Suprapubic skin (tissue), 4 donors: ENCODE data around the gene FPGS. TPM values are rescaled to one million over a fixed set of nuclear protein-coding genes. Genes with fewer than 3 reads are reported as not detected.
A peak's percentile ranks its signal among the peaks of the same experiment; 100 is the strongest.

Source experiments
- DNase-seq, 2 donors: peaks; one replicate each; pipeline ENCODE4 v3.0.0-alpha.2; 2019; ENCODE audit warnings: low spot score in 2 of 2
- H3K27ac ChIP-seq: fragments of 200-600 bp; sonication (generic); one replicate; pipeline ENCODE4 v1.5.1; 2019
- H3K27me3 ChIP-seq: fragments of 200-600 bp; sonication (generic); one replicate; pipeline ENCODE4 v1.5.1; 2019
- H3K36me3 ChIP-seq: fragments of 200-600 bp; sonication (generic); one replicate; pipeline ENCODE4 v1.5.1; 2019
- H3K4me1 ChIP-seq: fragments of 200-600 bp; sonication (generic); one replicate; pipeline ENCODE4 v1.5.1; 2019
- H3K4me3 ChIP-seq: fragments of 200-600 bp; sonication (generic); one replicate; pipeline ENCODE4 v1.5.1; 2019; ENCODE audit warnings: mild to moderate bottlenecking
- H3K9me3 ChIP-seq: fragments of 200-600 bp; sonication (generic); one replicate; pipeline ENCODE4 v1.5.1; 2019
- CTCF ChIP-seq, 2 donors: fragments of 200-600 bp in 1 of 2; fragments of 450-650 bp in 1 of 2; sonication (generic) in 1 of 2; IDR thresholded peaks; one replicate each; pipeline ENCODE4 v1.5.1; 2016 to 2019; ENCODE audit warnings: antibody characterized with exemption in 2 of 2, mild to moderate bottlenecking in 1 of 2, moderate library complexity in 1 of 2
- EP300 ChIP-seq: sonication (generic); formaldehyde crosslinking; IDR thresholded peaks from one replicate; pipeline ENCODE4 v1.6.1; 2017; ENCODE audit warnings: antibody characterized with exemption
- POLR2A ChIP-seq, 2 donors: fragments of 450-650 bp; IDR thresholded peaks; one replicate each; pipeline ENCODE4 v1.6.1; 2017; ENCODE audit warnings: antibody characterized with exemption in 2 of 2, mild to moderate bottlenecking in 2 of 2, moderate library complexity in 2 of 2
- POLR2AphosphoS5 ChIP-seq, 3 donors: sonication (generic); formaldehyde crosslinking; IDR thresholded peaks; one replicate each; pipeline ENCODE4 v1.6.1; 2017; ENCODE audit warnings: antibody characterized with exemption in 3 of 3
- WGBS: methylation state at CpG from one replicate; pipeline ENCODE4 v1.1.5; 2018; 5-methylcytosine and 5-hydroxymethylcytosine counted together
- total RNA-seq, 4 donors: library from RNA; depleted of rRNA; stranded (reverse); fragments of >200 nt; gene quantifications; one replicate each; pipeline ENCODE4 v1.1.0, GENCODE V29; 2016

The FPGS gene
- total RNA-seq, 4 donors from 2014 or later: 22.9 to 50.3 (median 28.3) TPM

DNA sequence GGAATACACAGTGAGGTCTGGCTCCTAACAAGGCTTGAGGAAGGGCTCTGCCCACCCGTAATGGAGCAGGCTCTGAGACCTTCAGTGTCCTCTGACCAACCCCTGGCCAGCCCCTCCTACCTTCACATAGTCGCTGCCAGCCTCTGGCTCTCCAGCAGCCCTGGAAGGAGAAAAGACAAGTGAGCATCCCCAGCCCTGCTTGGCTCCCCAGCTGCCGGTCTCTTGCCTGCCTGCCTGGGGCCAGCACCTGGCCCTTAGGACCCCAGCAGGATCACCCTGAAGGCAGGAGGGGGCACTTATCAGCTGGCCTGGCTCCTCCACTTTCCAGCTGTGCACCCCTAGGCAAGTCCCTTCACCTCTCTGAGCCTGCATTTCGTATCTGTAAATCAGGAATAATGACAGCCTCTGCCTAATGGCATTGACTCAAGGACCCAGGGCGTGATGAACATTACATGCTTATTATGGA lies 41.2 kb upstream of the FPGS start:
- H3K27ac ChIP-seq: peak overlapping the region; percentile 66
- WGBS: 53% methylated on average over 4 of the region's 5 CpGs
- no peak for DNase-seq

GRCh38 chr9:127762111-127762676 lies 40.5 kb upstream of the FPGS start:
- no peak for TF ChIP-seq POLR2A (IDR thresholded peaks at IDR 0.05)
- no peak for TF ChIP-seq CTCF (IDR thresholded peaks at IDR 0.05)
- no peak for TF ChIP-seq EP300
- TF ChIP-seq POLR2AphosphoS5 (IDR thresholded peaks at IDR 0.05): no peak
- Histone ChIP-seq H3K36me3 (no peaks in the 10 kb centered on the region), H3K27ac (peak overlapping the region; percentile 66), H3K9me3 (no peaks in the 10 kb centered on the region), H3K4me1 (peaks cover 21% of the 10 kb centered on the region), H3K4me3 (no peak overlapping the region), H3K27me3 (no peaks in the 10 kb centered on the region)
- 53% methylated on average over 16 of the region's 16 CpGs for WGBS
- no peak for DNase-seq

More for the DNA sequence above, 41.2 kb upstream of the FPGS start:
- Histone ChIP-seq H3K9me3 (no peaks in the 10 kb centered on the region), H3K36me3 (no peaks in the 10 kb centered on the region), H3K4me1 (peaks cover 20% of the 10 kb centered on the region), H3K4me3 (no peak overlapping the region), H3K27me3 (no peaks in the 10 kb centered on the region)
- TF ChIP-seq POLR2AphosphoS5 (IDR thresholded peaks at IDR 0.05) (no peak), POLR2A (IDR thresholded peaks at IDR 0.05) (no peak)

- DNase-seq: no peak
Measured at GRCh38 chr9:127763918-127764384, 38.7 kb upstream of the FPGS start.

GRCh38 chr9:127765418-127765817 lies 37.3 kb upstream of the FPGS start:
- WGBS: 64% methylated on average over 1 of the region's 1 CpG
- DNase-seq: no peak
- Histone ChIP-seq H3K27me3 (no peaks in the 10 kb centered on the region), H3K4me3 (no peak overlapping the region), H3K9me3 (no peaks in the 10 kb centered on the region), H3K36me3 (no peaks in the 10 kb centered on the region), H3K4me1 (peaks cover 48% of the 10 kb centered on the region), H3K27ac (peak overlapping the region; percentile 15)
- no peak for TF ChIP-seq POLR2AphosphoS5 (IDR thresholded peaks at IDR 0.05)
- TF ChIP-seq CTCF (IDR thresholded peaks at IDR 0.05): no peak
- no peak for TF ChIP-seq POLR2A (IDR thresholded peaks at IDR 0.05)
- TF ChIP-seq EP300: no peak

More at GRCh38 chr9:127763918-127764384, 38.7 kb upstream of the FPGS start:
- 54% methylated on average over 7 of the region's 7 CpGs for WGBS
- H3K4me3 ChIP-seq: no peak overlapping the region
- peak overlapping the region; percentile 66 for H3K27ac ChIP-seq
- no peaks in the 10 kb centered on the region for H3K27me3 ChIP-seq
- TF ChIP-seq POLR2AphosphoS5 (IDR thresholded peaks at IDR 0.05): peak in 2 of 3 donors; percentile 34 to 64
- TF ChIP-seq EP300: no peak
- peak in 1 of 2 donors; percentile 22 for TF ChIP-seq CTCF (IDR thresholded peaks at IDR 0.05)
- no peak for TF ChIP-seq POLR2A (IDR thresholded peaks at IDR 0.05)
- H3K9me3 ChIP-seq: no peaks in the 10 kb centered on the region
- no peaks in the 10 kb centered on the region for H3K36me3 ChIP-seq
- H3K4me1 ChIP-seq: peaks cover 37% of the 10 kb centered on the region

GRCh38 chr9:127767410-127767809 lies 35.3 kb upstream of the FPGS start:
- Histone ChIP-seq H3K4me3 (peak overlapping the region; percentile 16), H3K36me3 (no peaks in the 10 kb centered on the region), H3K4me1 (peaks cover 51% of the 10 kb centered on the region), H3K27me3 (no peaks in the 10 kb centered on the region), H3K27ac (peak overlapping the region; percentile 69), H3K9me3 (no peaks in the 10 kb centered on the region)
- WGBS: 60% methylated on average over 3 of the region's 3 CpGs
- TF ChIP-seq POLR2A (IDR thresholded peaks at IDR 0.05) (no peak), EP300 (no peak), POLR2AphosphoS5 (IDR thresholded peaks at IDR 0.05) (no peak)
- no peak for DNase-seq

- peak overlapping the region; percentile 69 for H3K27ac ChIP-seq
Measured at GRCh38 chr9:127767909-127768331, 34.8 kb upstream of the FPGS start.

More at GRCh38 chr9:127767909-127768331, 34.8 kb upstream of the FPGS start:
- WGBS: 59% methylated on average over 8 of the region's 13 CpGs
- no peaks in the 10 kb centered on the region for H3K27me3 ChIP-seq
- H3K36me3 ChIP-seq: no peaks in the 10 kb centered on the region
- H3K4me3 ChIP-seq: peak overlapping the region; percentile 16
- H3K9me3 ChIP-seq: no peaks in the 10 kb centered on the region
- TF ChIP-seq POLR2AphosphoS5 (IDR thresholded peaks at IDR 0.05) (no peak), EP300 (no peak), POLR2A (IDR thresholded peaks at IDR 0.05) (no peak), CTCF (IDR thresholded peaks at IDR 0.05) (no peak)
- DNase-seq: no peak
- H3K4me1 ChIP-seq: peaks cover 51% of the 10 kb centered on the region
